Peyer's patch (tissue), 4 donors: ENCODE data around the gene PREP.
"Not testable (repeated sequence)": the region's sequence is repeated elsewhere in the genome, so short reads cannot be mapped to it uniquely, and the experiment has no call there.

ENCODE experiments used
- POLR2A ChIP-seq, 2 donors: fragments of 450-650 bp; IDR thresholded peaks; one replicate each; pipeline ENCODE4 v1.5.1; 2017; ENCODE audit warnings: antibody characterized with exemption in 2 of 2, mild to moderate bottlenecking in 2 of 2, moderate library complexity in 2 of 2
- TF ChIP-seq, protein P1 (sequence below), 6 experiments: fragments of 450-650 bp in 4 of 6; fragments of 200-600 bp in 2 of 6; sonication (generic) in 1 of 6; IDR thresholded peaks; one replicate each; pipeline ENCODE4 v1.5.1; 2017 to 2019; ENCODE audit warnings: antibody characterized with exemption in 6 of 6, mild to moderate bottlenecking in 3 of 6, moderate library complexity in 1 of 6

DNA sequence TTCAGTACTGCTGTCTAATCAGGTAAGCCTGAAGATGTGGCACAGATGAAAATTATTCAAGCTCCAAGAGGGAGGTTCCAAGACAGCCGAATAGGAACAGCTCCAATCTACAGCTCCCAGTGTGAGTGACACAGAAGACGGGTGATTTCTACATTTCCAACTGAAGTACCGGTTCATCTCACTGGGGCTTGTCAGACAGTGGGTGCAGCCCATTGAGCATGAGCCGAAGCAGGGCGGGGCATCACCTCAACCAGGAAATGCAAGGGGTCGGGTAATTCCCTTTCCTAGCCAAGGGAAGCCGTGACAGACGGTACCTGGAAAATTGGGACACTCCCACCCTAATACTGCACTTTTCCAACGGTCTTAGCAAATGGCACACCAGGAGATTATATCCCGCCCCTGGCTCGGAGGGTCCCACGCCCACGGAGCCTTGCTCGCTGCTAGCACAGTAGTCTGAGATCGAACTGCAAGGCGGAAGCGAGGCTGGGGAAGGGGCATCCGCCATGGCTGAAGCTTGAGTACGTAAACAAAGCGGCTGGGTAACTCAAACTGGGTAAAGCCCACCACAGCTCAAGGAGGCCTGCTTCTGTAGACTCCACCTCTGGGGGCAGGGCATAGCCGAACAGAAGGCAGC, 64.4 kb downstream of the PREP start:
- TF ChIP-seq, protein P1, sequence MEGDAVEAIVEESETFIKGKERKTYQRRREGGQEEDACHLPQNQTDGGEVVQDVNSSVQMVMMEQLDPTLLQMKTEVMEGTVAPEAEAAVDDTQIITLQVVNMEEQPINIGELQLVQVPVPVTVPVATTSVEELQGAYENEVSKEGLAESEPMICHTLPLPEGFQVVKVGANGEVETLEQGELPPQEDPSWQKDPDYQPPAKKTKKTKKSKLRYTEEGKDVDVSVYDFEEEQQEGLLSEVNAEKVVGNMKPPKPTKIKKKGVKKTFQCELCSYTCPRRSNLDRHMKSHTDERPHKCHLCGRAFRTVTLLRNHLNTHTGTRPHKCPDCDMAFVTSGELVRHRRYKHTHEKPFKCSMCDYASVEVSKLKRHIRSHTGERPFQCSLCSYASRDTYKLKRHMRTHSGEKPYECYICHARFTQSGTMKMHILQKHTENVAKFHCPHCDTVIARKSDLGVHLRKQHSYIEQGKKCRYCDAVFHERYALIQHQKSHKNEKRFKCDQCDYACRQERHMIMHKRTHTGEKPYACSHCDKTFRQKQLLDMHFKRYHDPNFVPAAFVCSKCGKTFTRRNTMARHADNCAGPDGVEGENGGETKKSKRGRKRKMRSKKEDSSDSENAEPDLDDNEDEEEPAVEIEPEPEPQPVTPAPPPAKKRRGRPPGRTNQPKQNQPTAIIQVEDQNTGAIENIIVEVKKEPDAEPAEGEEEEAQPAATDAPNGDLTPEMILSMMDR (IDR thresholded peaks at IDR 0.05): not testable (repeated sequence)
- TF ChIP-seq POLR2A (IDR thresholded peaks at IDR 0.05): not testable (repeated sequence)
